ENCODE results near the gene METTL3. TPM values are rescaled to one million over a fixed set of nuclear protein-coding genes. Genes with fewer than 3 reads are reported as not detected.

Gene METTL3
- total and polyA plus RNA-seq, 2 of the 13 experiments (the other 11 are each of a cell fraction or from before 2014, with no cell fraction given) = 123 to 130 TPM

- peak; percentile 58 for TF ChIP-seq SALL1 (CRISPR knock-in tag; IDR thresholded peaks at IDR 0.05)
- 0 out of 4 replicates have a peak, but pooled peaks of 1 of the 2 experiments have one; percentile 48 for TF ChIP-seq KLF16 (CRISPR knock-in tag; IDR thresholded peaks at IDR 0.05)
- peak; percentile 58 for TF ChIP-seq TAF15 (IDR thresholded peaks at IDR 0.05; ENCODE audit: low read depth, low read length, poor library complexity, severe bottlenecking)
- TF ChIP-seq NONO (IDR thresholded peaks at IDR 0.05) = peak; percentile 41; the same call in 1 of the 2 replicates
- peak; percentile 84 for TF ChIP-seq NONO (CRISPR knock-in tag; conservative IDR thresholded peaks at IDR 0.05)
- peak; percentile 34; the same call in 1 of the 2 replicates for TF ChIP-seq ZNF441 (CRISPR knock-in tag; IDR thresholded peaks at IDR 0.05; ENCODE audit: borderline replicate concordance)
- TF ChIP-seq ZNF274 (CRISPR knock-in tag; IDR thresholded peaks at IDR 0.05) = peak; percentile 16; the same call in 1 of the 2 replicates
- TF ChIP-seq ZNF572 (CRISPR knock-in tag; IDR thresholded peaks at IDR 0.05) = peak; percentile 85; the same call in 1 of the 2 replicates
- 0 out of 2 replicates have a peak, but pooled peaks have one; percentile 32 for TF ChIP-seq ZIK1 (CRISPR knock-in tag; IDR thresholded peaks at IDR 0.05; ENCODE audit: borderline replicate concordance, low read depth)
- 0 out of 2 replicates have a peak, but pooled peaks have one; percentile 42 for TF ChIP-seq ZNF280B (CRISPR knock-in tag; IDR thresholded peaks at IDR 0.05; ENCODE audit: borderline replicate concordance)
- TF ChIP-seq NCOA2 (CRISPR knock-in tag; IDR thresholded peaks at IDR 0.05) = no peak; the same call in 1 of the 2 replicates
- TF ChIP-seq HIVEP1 (CRISPR knock-in tag; IDR thresholded peaks at IDR 0.05) = peak; percentile 23; the same call in 1 of the 2 replicates
- no peak for TF ChIP-seq ZNF558 (CRISPR knock-in tag; IDR thresholded peaks at IDR 0.05; ENCODE audit: borderline replicate concordance)
- TF ChIP-seq ZNF639 (CRISPR knock-in tag; conservative IDR thresholded peaks at IDR 0.05) = no peak
- TF ChIP-seq YY1 (IDR thresholded peaks at IDR 0.05; ENCODE audit: insufficient read depth, insufficient replicate concordance, low read depth, low read length) = peak; percentile 14
- peak; percentile 34; the same call in 1 of the 2 replicates for TF ChIP-seq MYC (CRISPR knock-in tag; IDR thresholded peaks at IDR 0.05; ENCODE audit: borderline replicate concordance)
- no peak for TF ChIP-seq NFIB (CRISPR knock-in tag; IDR thresholded peaks at IDR 0.05; ENCODE audit: borderline replicate concordance)
- no peak for TF ChIP-seq HES4 (CRISPR knock-in tag; IDR thresholded peaks at IDR 0.05; ENCODE audit: borderline replicate concordance)
- TF ChIP-seq NPAS2 (CRISPR knock-in tag; IDR thresholded peaks at IDR 0.05; ENCODE audit: borderline replicate concordance) = no peak
- TF ChIP-seq ZNF766 (CRISPR knock-in tag; IDR thresholded peaks at IDR 0.05; ENCODE audit: borderline replicate concordance) = 0 out of 2 replicates have a peak, but pooled peaks have one; percentile 17
- TF ChIP-seq HNRNPLL (IDR thresholded peaks at IDR 0.05; ENCODE audit: low read depth, low read length, poor library complexity, severe bottlenecking) = peak; percentile 54
- no peak for TF ChIP-seq CREB1 (IDR thresholded peaks at IDR 0.05)
- TF ChIP-seq CREB1 (CRISPR knock-in tag; IDR thresholded peaks at IDR 0.05) = no peak
- no peak; the same call in 1 of the 2 replicates for TF ChIP-seq ZNF430 (CRISPR knock-in tag; IDR thresholded peaks at IDR 0.05)
- TF ChIP-seq RARG (CRISPR knock-in tag; IDR thresholded peaks at IDR 0.05; ENCODE audit: low read depth) = no peak
These were observed 15.0 kb upstream of the METTL3 start, which contains the start of gene SALL2 (continued) for GRCh38 chr14:21525962-21526671.
